Measurements from ENCODE around the gene PLA1A.

- no peak for TF ChIP-seq YY1 (IDR thresholded peaks at IDR 0.05; ENCODE audit: insufficient read depth, insufficient read length)
- no peak for TF ChIP-seq ZNF274 (IDR thresholded peaks at IDR 0.05; ENCODE audit: low read depth, low read length)
- TF ChIP-seq SUZ12 (IDR thresholded peaks at IDR 0.05; ENCODE audit: extremely low read depth, insufficient read depth, insufficient read length) = no peak
Measured at GRCh38 chr3:119592861-119593260, 4.8 kb upstream of the PLA1A start.
